OCI-LY1 (cell line): ENCODE measurements around the gene SVBP.

Source experiments
- H2AFZ ChIP-seq: fragments of 200-600 bp; sonication (generic), shearing (Covaris generic); 2 replicates; pipeline ENCODE4 v1.6.0; 2014; ENCODE audit warnings: antibody characterized with exemption, mild to moderate bottlenecking, low read length
- H3F3A ChIP-seq: fragments of 200-600 bp; sonication (generic), shearing (Covaris generic); 2 replicates; pipeline ENCODE4 v1.6.0; 2014; ENCODE audit warnings: mild to moderate bottlenecking, antibody characterized with exemption, low read length, moderate library complexity; ENCODE audit not compliant: insufficient read depth
- H3K27ac ChIP-seq: fragments of 200-600 bp; sonication (generic); 2 replicates; pipeline ENCODE4 v1.5.1; 2014; ENCODE audit warnings: low read length, mixed run types, mild to moderate bottlenecking, low read depth; ENCODE audit not compliant: poor library complexity, severe bottlenecking
- H3K27me3 ChIP-seq: fragments of 200-600 bp; sonication (generic); 2 replicates; pipeline ENCODE4 v1.6.0; 2014; ENCODE audit warnings: antibody characterized with exemption, mild to moderate bottlenecking, low read length, moderate library complexity; ENCODE audit not compliant: insufficient read depth
- H3K36me3 ChIP-seq: fragments of 200-600 bp; sonication (generic); 2 replicates; pipeline ENCODE4 v1.6.1; 2014; ENCODE audit warnings: mild to moderate bottlenecking, antibody characterized with exemption, low read length, moderate library complexity, mixed read lengths; ENCODE audit not compliant: insufficient read depth
- H3K4me1 ChIP-seq: fragments of 200-600 bp; sonication (generic); 2 replicates; pipeline ENCODE4 v1.5.1; 2014; ENCODE audit warnings: mild to moderate bottlenecking, low read length, moderate library complexity; ENCODE audit not compliant: insufficient read depth, severe bottlenecking
- H3K4me2 ChIP-seq: fragments of 200-600 bp; sonication (generic), shearing (Covaris generic); 2 replicates; pipeline ENCODE4 v1.6.1; 2014; ENCODE audit warnings: low read length
- H3K4me3 ChIP-seq: fragments of 200-600 bp; sonication (generic); 2 replicates; pipeline ENCODE4 v1.5.1; 2014; ENCODE audit warnings: low read length, low read depth, mild to moderate bottlenecking, mixed read lengths; ENCODE audit not compliant: poor library complexity, severe bottlenecking
- H3K79me2 ChIP-seq: fragments of 200-600 bp; shearing (Covaris generic); 2 replicates; pipeline ENCODE4 v1.6.1; 2016; ENCODE audit warnings: mixed run types, low read length, mixed read lengths; ENCODE audit not compliant: insufficient read depth
- H3K9ac ChIP-seq: fragments of 200-600 bp; sonication (generic), shearing (Covaris generic); 2 replicates; pipeline ENCODE4 v1.6.1; 2014; ENCODE audit warnings: mild to moderate bottlenecking, low read length, mixed read lengths
- H3K9me2 ChIP-seq: fragments of 200-600 bp; sonication (generic), shearing (Covaris generic); 2 replicates; pipeline ENCODE4 v1.6.1; 2014; ENCODE audit warnings: low read depth, mild to moderate bottlenecking, low read length, mixed read lengths
- H3K9me3 ChIP-seq: fragments of 200-600 bp; shearing (Covaris generic); 2 replicates; pipeline ENCODE4 v1.6.1; 2014; ENCODE audit warnings: low read length, mixed read lengths
- H4K20me1 ChIP-seq: fragments of 200-600 bp; sonication (generic), shearing (Covaris generic); 2 replicates; pipeline ENCODE4 v1.6.0; 2016; ENCODE audit warnings: mild to moderate bottlenecking, low read length; ENCODE audit not compliant: insufficient read depth
- CTCF ChIP-seq: fragments of 200-600 bp; sonication (generic), shearing (Covaris generic); IDR thresholded peaks from 2 replicates; pipeline ENCODE4 v1.5.1; 2017; ENCODE audit warnings: mild to moderate bottlenecking, antibody characterized with exemption, low read length, moderate library complexity, mixed read lengths
- EZH2 ChIP-seq: fragments of 200-600 bp; sonication (generic), shearing (Covaris generic); IDR thresholded peaks from 2 replicates; pipeline ENCODE4 v1.8.0; 2017; ENCODE audit warnings: borderline replicate concordance, mixed run types, mild to moderate bottlenecking, antibody characterized with exemption, low read length, moderate library complexity, mixed read lengths

Gene SVBP

GRCh38 chr1:42768172-42768571 lies 49.0 kb downstream of the SVBP start:
- H4K20me1 ChIP-seq = no peaks in the 10 kb centered on the region
- peak overlapping the region; percentile 100 for H3K4me2 ChIP-seq
- H3K4me1 ChIP-seq = peaks cover 30% of the 10 kb centered on the region
- no peaks in the 10 kb centered on the region for H3K9me3 ChIP-seq
- no peak overlapping the region for H2AFZ ChIP-seq
- peak overlapping the region; percentile 92 for H3K9ac ChIP-seq
- H3K27me3 ChIP-seq = no peaks in the 10 kb centered on the region
- no peak overlapping the region for H3K27ac ChIP-seq
- peaks cover 28% of the 10 kb centered on the region for H3K79me2 ChIP-seq
- no peak for TF ChIP-seq CTCF
- TF ChIP-seq EZH2 = no peak
- H3K9me2 ChIP-seq = no peaks in the 10 kb centered on the region
- peak overlapping the region; percentile 92 for H3K4me3 ChIP-seq
- peaks cover 23% of the 10 kb centered on the region; the same call in 1 of the 2 replicates for H3K36me3 ChIP-seq
- no peaks in the 10 kb centered on the region for H3F3A ChIP-seq

GRCh38 chr1:42767510-42768000 lies 49.6 kb downstream of the SVBP start:
- peaks cover 30% of the 10 kb centered on the region for H3K4me1 ChIP-seq
- no peaks in the 10 kb centered on the region for H3K9me2 ChIP-seq
- H3K27ac ChIP-seq = peak overlapping the region; percentile 15
- peaks cover 28% of the 10 kb centered on the region for H3K79me2 ChIP-seq
- TF ChIP-seq EZH2 (no peak), CTCF (no peak)
- H3F3A ChIP-seq = no peaks in the 10 kb centered on the region
- H3K9me3 ChIP-seq = no peaks in the 10 kb centered on the region
- H4K20me1 ChIP-seq = no peaks in the 10 kb centered on the region
- peak overlapping the region; percentile 100 for H3K4me2 ChIP-seq
- peak overlapping the region; percentile 92 for H3K9ac ChIP-seq
- no peak overlapping the region for H2AFZ ChIP-seq
- H3K36me3 ChIP-seq = peaks cover 19% of the 10 kb centered on the region; the same call in 1 of the 2 replicates
- peak overlapping the region; percentile 92 for H3K4me3 ChIP-seq
- no peaks in the 10 kb centered on the region for H3K27me3 ChIP-seq

GRCh38 chr1:42766741-42767509 lies 50.3 kb downstream of the SVBP start, which contains the start of the genes C1orf50 and P3H1:
C1orf50 (plus strand) TSS chr1:42767249; CDS start chr1:42767312, 63 bp downstream.
P3H1 (minus strand) TSS chr1:42767028; CDS start chr1:42766971, 57 bp downstream.
- H3K4me1 ChIP-seq = peaks cover 30% of the 10 kb centered on the region
- H3K9ac ChIP-seq = peak within 1 kb of the TSS; percentile 96
- no peaks in the 10 kb centered on the region for H3K9me2 ChIP-seq
- H3F3A ChIP-seq = no peaks in the 10 kb centered on the region
- no peaks in the 10 kb centered on the region for H3K27me3 ChIP-seq
- H3K4me3 ChIP-seq = peak within 1 kb of the TSS; percentile 92
- no peaks in the 10 kb centered on the region for H3K9me3 ChIP-seq
- peak within 1 kb of the TSS; percentile 100 for H3K4me2 ChIP-seq
- TF ChIP-seq EZH2 = no peak
- no peak for TF ChIP-seq CTCF
- H4K20me1 ChIP-seq = no peaks in the 10 kb centered on the region
- H3K79me2 ChIP-seq = peaks cover 28% of the 10 kb centered on the region
- no peak within 1 kb of the TSS for H2AFZ ChIP-seq
- peaks cover 19% of the 10 kb centered on the region; the same call in 1 of the 2 replicates for H3K36me3 ChIP-seq
- peak within 1 kb of the TSS; percentile 15 for H3K27ac ChIP-seq
